HCT116 (cell line): ENCODE data around the gene SORT1. TPM values are rescaled to one million over a fixed set of nuclear protein-coding genes. Genes with fewer than 3 reads are reported as not detected.

Experiments
- ATAC-seq: fragments of 200-7000 bp; cut with Tn5 transposase; 2 replicates; pipeline ENCODE4 v1.9.1; 2020; ENCODE audit warnings: mild to moderate bottlenecking, moderate library complexity
- BruUV-seq: library from RNA; stranded (reverse); fragments of 400-500 nt; replicated peaks from 2 replicates; lab custom pipeline; 2021; lab: Mats Ljungman, UMichigan
- CTCF ChIA-PET: fragments of 300-600 bp; sonication (Branson Sonifier 250); formaldehyde crosslinking; loops from one replicate; lab custom pipeline; 2021; ENCODE audit warnings: antibody characterized with exemption; lab: Charles Lee
- POLR2A ChIA-PET: fragments of 300-600, 350-600 bp; sonication (Branson Sonifier 250); formaldehyde crosslinking; loops from one replicate; lab custom pipeline; 2021; ENCODE audit warnings: antibody characterized with exemption; lab: Charles Lee
- RAD21 ChIA-PET, 2 experiments: fragments of 300-600 bp; sonication (Branson Sonifier 250); formaldehyde crosslinking; loops; one replicate each; lab custom pipeline; 2023; ENCODE audit warnings: low total read pairs in 2 of 2; ENCODE audit not compliant: uncharacterized antibody in 2 of 2, unreplicated experiment in 2 of 2, low non-redundant PET in 1 of 2; lab: Charles Lee
- DNase-seq: peaks from one replicate; pipeline ENCODE4 v3.0.0-alpha.2; 2010; ENCODE audit warnings: low read depth, low spot score
- H2AFZ ChIP-seq: fragments of 200-600 bp; shearing (Covaris generic), sonication (generic); 2 replicates; pipeline ENCODE4 v1.6.1; 2017; ENCODE audit warnings: low read depth, mixed run types, mixed read lengths, antibody characterized with exemption, low read length; ENCODE audit not compliant: poor library complexity, severe bottlenecking
- H3K27ac ChIP-seq: 2 replicates; pipeline ENCODE4 v1.5.1; 2012; ENCODE audit warnings: low read depth, low read length
- H3K27me3 ChIP-seq: fragments of 200-600 bp; sonication (generic); 2 replicates; pipeline ENCODE4 v1.6.1; 2016; ENCODE audit warnings: mixed run types, low read length, mixed read lengths; ENCODE audit not compliant: insufficient read depth
- H3K36me3 ChIP-seq, 2 experiments: fragments of 200-500 bp in 1 of 2; fragments of 200-600 bp in 1 of 2; sonication (Bioruptor generic) in 1 of 2; sonication (generic) in 1 of 2; 2 replicates each; pipeline versions ENCODE4 v1.5.1 to v1.6.1; 2014 to 2016; ENCODE audit warnings: low read length in 2 of 2, inconsistent platforms in 1 of 2, mixed read lengths in 1 of 2, mixed run types in 1 of 2; ENCODE audit not compliant: insufficient read depth in 2 of 2, control insufficient read depth in 1 of 2
- H3K4me1 ChIP-seq, 2 experiments: fragments of 200-600 bp in 1 of 2; sonication (generic) in 1 of 2; 2 replicates each; pipeline versions ENCODE4 v1.5.1 to v1.6.1; 2012 to 2017; ENCODE audit warnings: low read length in 2 of 2, inconsistent platforms in 1 of 2, mild to moderate bottlenecking in 1 of 2, mixed read lengths in 1 of 2, mixed run types in 1 of 2, moderate library complexity in 1 of 2; ENCODE audit not compliant: insufficient read depth in 2 of 2, control insufficient read depth in 1 of 2
- H3K4me2 ChIP-seq: fragments of 200-600 bp; sonication (generic); 2 replicates; pipeline ENCODE4 v1.6.1; 2017; ENCODE audit warnings: mixed run types, low read length, mixed read lengths
- H3K4me3 ChIP-seq, 2 experiments: fragments of 200-600 bp in 1 of 2; sonication (generic) in 1 of 2; replicated peaks in 1 of 2; 2 replicates each; pipeline ENCODE4 v1.5.1; 2011 to 2016; ENCODE audit warnings: low read length in 2 of 2, control low read depth in 1 of 2, low read depth in 1 of 2, mild to moderate bottlenecking in 1 of 2, mixed read lengths in 1 of 2, mixed run types in 1 of 2
- H3K79me2 ChIP-seq: fragments of 200-600 bp; sonication (generic); 2 replicates; pipeline ENCODE4 v1.6.1; 2017; ENCODE audit warnings: mild to moderate bottlenecking, mixed run types, low read length, moderate library complexity, mixed read lengths; ENCODE audit not compliant: insufficient read depth
- H3K9ac ChIP-seq: fragments of 200-600 bp; sonication (generic); 2 replicates; pipeline ENCODE4 v1.6.1; 2016; ENCODE audit warnings: low read length, mixed read lengths
- H3K9me2 ChIP-seq: fragments of 200-600 bp; sonication (generic), shearing (Covaris generic); 2 replicates; pipeline ENCODE4 v1.6.1; 2017; ENCODE audit warnings: mixed run types, mild to moderate bottlenecking, moderate library complexity; ENCODE audit not compliant: insufficient read depth
- H3K9me3 ChIP-seq, 2 experiments: fragments of 200-500 bp in 1 of 2; fragments of 200-600 bp in 1 of 2; sonication (Bioruptor generic) in 1 of 2; sonication (generic) in 1 of 2; 2 replicates each; pipeline ENCODE4 v1.6.1; 2014 to 2017; ENCODE audit warnings: low read length in 2 of 2, mixed read lengths in 2 of 2, inconsistent platforms in 1 of 2, low read depth in 1 of 2, mild to moderate bottlenecking in 1 of 2, mixed run types in 1 of 2, moderate library complexity in 1 of 2; ENCODE audit not compliant: control insufficient read depth in 1 of 2, insufficient read depth in 1 of 2
- H4K20me1 ChIP-seq: fragments of 200-600 bp; sonication (generic), shearing (Covaris generic); 2 replicates; pipeline ENCODE4 v1.6.1; 2017; ENCODE audit warnings: mixed run types, mild to moderate bottlenecking, moderate library complexity; ENCODE audit not compliant: insufficient read depth
- ATF3 ChIP-seq: IDR thresholded peaks from 2 replicates; pipeline ENCODE4 v1.6.1; 2012
- CBX3 ChIP-seq: IDR thresholded peaks from 2 replicates; pipeline ENCODE4 v1.6.1; 2012; ENCODE audit warnings: low read depth
- CEBPB ChIP-seq: IDR thresholded peaks from 2 replicates; pipeline ENCODE4 v1.6.1; 2012; ENCODE audit warnings: low read depth
- CTCF ChIP-seq, 3 experiments: fragments of 200-600 bp in 1 of 3; sonication (generic) in 1 of 3; IDR thresholded peaks in 2 of 3; conservative IDR thresholded peaks in 1 of 3; 2 replicates each; pipeline ENCODE4 v1.5.1; 2012 to 2017; ENCODE audit warnings: low read depth in 2 of 3, low read length in 2 of 3, antibody characterized with exemption in 1 of 3, borderline replicate concordance in 1 of 3, control low read depth in 1 of 3, mild to moderate bottlenecking in 1 of 3, mixed read lengths in 1 of 3, mixed run types in 1 of 3, moderate library complexity in 1 of 3; ENCODE audit not compliant: insufficient read depth in 1 of 3
- EGR1 ChIP-seq: IDR thresholded peaks from 2 replicates; pipeline ENCODE4 v1.6.1; 2012; ENCODE audit warnings: low read depth
- ELF1 ChIP-seq: IDR thresholded peaks from 2 replicates; pipeline ENCODE4 v1.6.1; 2012; ENCODE audit warnings: low read depth, borderline replicate concordance
- EZH2 ChIP-seq: fragments of 200-600 bp; sonication (generic); IDR thresholded peaks from 2 replicates; pipeline ENCODE4 v1.6.1; 2017; ENCODE audit warnings: antibody characterized with exemption, mixed run types
- EZH2phosphoT487 ChIP-seq: fragments of 200-600 bp; IDR thresholded peaks from 2 replicates; pipeline ENCODE4 v1.6.1; 2018; ENCODE audit warnings: antibody characterized with exemption, borderline replicate concordance
- FOSL1 ChIP-seq: IDR thresholded peaks from 2 replicates; pipeline ENCODE4 v1.6.1; 2012; ENCODE audit warnings: low read depth
- MAX ChIP-seq: IDR thresholded peaks from 2 replicates; pipeline ENCODE4 v1.6.1; 2012
- POLR2A ChIP-seq: IDR thresholded peaks from 2 replicates; pipeline ENCODE4 v1.7.0; 2011; ENCODE audit warnings: borderline replicate concordance; ENCODE audit not compliant: insufficient read depth, insufficient read length; ENCODE audit errors: extremely low read depth
- POLR2AphosphoS5 ChIP-seq: IDR thresholded peaks from 2 replicates; pipeline ENCODE4 v1.6.1; 2011; ENCODE audit warnings: mild to moderate bottlenecking, low read depth, low read length, moderate library complexity
- RAD21 ChIP-seq: IDR thresholded peaks from 2 replicates; pipeline ENCODE4 v1.6.1; 2012; ENCODE audit warnings: low read depth, mild to moderate bottlenecking
- SIN3A ChIP-seq: IDR thresholded peaks from 2 replicates; pipeline ENCODE4 v1.6.1; 2012; ENCODE audit warnings: low read depth
- SRF ChIP-seq: IDR thresholded peaks from 2 replicates; pipeline ENCODE4 v1.6.1; 2012; ENCODE audit warnings: low read depth
- TCF7L2 ChIP-seq: IDR thresholded peaks from 2 replicates; pipeline ENCODE4 v1.7.0; 2011; ENCODE audit warnings: borderline replicate concordance, inconsistent platforms; ENCODE audit not compliant: insufficient read depth, insufficient read length; ENCODE audit errors: extremely low read depth
- YY1 ChIP-seq: IDR thresholded peaks from 2 replicates; pipeline ENCODE4 v1.6.1; 2011; ENCODE audit warnings: low read length, low read depth, moderate library complexity, mild to moderate bottlenecking; ENCODE audit not compliant: insufficient replicate concordance; ENCODE audit errors: extremely low read depth
- ZFX ChIP-seq: fragments of 450-650 bp; IDR thresholded peaks from 2 replicates; pipeline ENCODE4 v1.6.1; 2017
- ZNF274 ChIP-seq: fragments of 200-500 bp; sonication (Bioruptor generic); IDR thresholded peaks from 2 replicates; pipeline ENCODE4 v1.6.1; 2014; ENCODE audit warnings: mild to moderate bottlenecking, low read depth, low read length, inconsistent platforms
- intact Hi-C: fragments of 100-400 bp; cut with micrococcal nuclease; formaldehyde crosslinking; loops from 2 replicates; pipeline ENCODE4 v1.10.0; 2022
- total RNA-seq: library from RNA; stranded (reverse); gene quantifications from one replicate; pipeline ENCODE4 v1.2.1, GENCODE V29; 2021; ENCODE audit not compliant: unreplicated experiment

Gene SORT1
- total RNA-seq, 1 experiment from 2014 or later, result 20.2 TPM

GRCh38 chr1:109369167-109369746, 28.5 kb downstream of the SORT1 start (continued):
- no peak for TF ChIP-seq EGR1
- no peak for TF ChIP-seq CTCF (IDR thresholded peaks at IDR 0.05 in 2 of 3, conservative IDR thresholded peaks at IDR 0.05 in 1 of 3; ENCODE audit: borderline replicate concordance in 1 of 3, insufficient read depth in 1 of 3, low read depth in 2 of 3, low read length in 2 of 3)
- TF ChIP-seq ZFX, result no peak
- no peak for TF ChIP-seq SRF
- TF ChIP-seq ATF3, result no peak
- TF ChIP-seq CEBPB, result no peak
- no peak for TF ChIP-seq YY1
- no peak for TF ChIP-seq ZNF274

- no peak for DNase-seq
- ChIA-PET RAD21 (no interaction called here), POLR2A (no interaction called here), CTCF (no interaction called here)
- H3K27ac ChIP-seq, result no peak overlapping the region
- no peak overlapping the region for H2AFZ ChIP-seq
- H3K4me3 ChIP-seq, result no peak overlapping the region
- no peaks in the 10 kb centered on the region for H3K27me3 ChIP-seq
- no TSS peak for BruUV-seq
- H3K4me2 ChIP-seq, result no peak overlapping the region
- peak; percentile 50 for ATAC-seq
- H3K4me1 ChIP-seq, result peaks cover 0 to 11% of the 10 kb centered on the region in 2 experiments; a peak in 2 of 4 replicates
- H3K9ac ChIP-seq, result no peak overlapping the region
- intact Hi-C loops, result no loop called here
- no peaks in the 10 kb centered on the region for H3K9me3 ChIP-seq
- no peaks in the 10 kb centered on the region for H4K20me1 ChIP-seq
- H3K36me3 ChIP-seq, result no peaks in the 10 kb centered on the region
- H3K9me2 ChIP-seq, result no peaks in the 10 kb centered on the region
- no peaks in the 10 kb centered on the region for H3K79me2 ChIP-seq
- no peak for TF ChIP-seq ELF1
- no peak for TF ChIP-seq POLR2AphosphoS5
- no peak for TF ChIP-seq SIN3A
- no peak for TF ChIP-seq POLR2A
- TF ChIP-seq TCF7L2, result no peak
- no peak for TF ChIP-seq MAX
- no peak for TF ChIP-seq RAD21
- TF ChIP-seq EGR1, result no peak
- no peak for TF ChIP-seq SRF
- no peak for TF ChIP-seq EZH2
- TF ChIP-seq ZFX, result no peak
- TF ChIP-seq FOSL1, result no peak
- TF ChIP-seq ATF3, result no peak
- TF ChIP-seq CBX3, result no peak
- TF ChIP-seq CTCF (IDR thresholded peaks at IDR 0.05 in 2 of 3, conservative IDR thresholded peaks at IDR 0.05 in 1 of 3; ENCODE audit: borderline replicate concordance in 1 of 3, insufficient read depth in 1 of 3, low read depth in 2 of 3, low read length in 2 of 3), result no peak
- no peak for TF ChIP-seq EZH2phosphoT487
Observed at GRCh38 chr1:109368464-109368863, 29.3 kb downstream of the SORT1 start.
